GM18499 (cell line): ENCODE measurements around the gene MID2.
"Not testable (repeated sequence)": the region's sequence is repeated elsewhere in the genome, so short reads cannot be mapped to it uniquely, and the experiment has no call there.

Experiments
- ATAC-seq: cut with Tn5 transposase; IDR thresholded peaks from one replicate; pipeline ENCODE4 v1.9.1; 2021; ENCODE audit warnings: moderate number of reproducible peaks; ENCODE audit not compliant: insufficient read depth, unreplicated experiment

MID2 gene

GRCh38 chrX:107935664-107936433, 110.2 kb downstream of the MID2 start:
- no peak for ATAC-seq

GRCh38 chrX:107936434-107936730, 110.7 kb downstream of the MID2 start:
- ATAC-seq = no peak

GRCh38 chrX:107940095-107940494, 114.4 kb downstream of the MID2 start:
- ATAC-seq = no peak

- not testable (repeated sequence) for ATAC-seq
These were observed 129.7 kb downstream of the MID2 start for GRCh38 chrX:107955337-107955736.

- ATAC-seq = no peak
These were observed 143.0 kb downstream of the MID2 start for GRCh38 chrX:107968623-107969022.

- no peak for ATAC-seq
These were observed 144.4 kb downstream of the MID2 start for GRCh38 chrX:107970073-107970472.

- ATAC-seq = no peak
These were observed 146.0 kb downstream of the MID2 start for GRCh38 chrX:107971636-107972035.
